Peyer's patch (tissue), 4 donors: Measurements from ENCODE around the gene TBL1XR1. TPM values are rescaled to one million over a fixed set of nuclear protein-coding genes. Genes with fewer than 3 reads are reported as not detected.

Experiments
- DNase-seq, 3 donors: peaks; one replicate each; pipeline ENCODE4 v3.0.0-alpha.2; 2017 to 2019
- H3K27ac ChIP-seq, 4 donors: fragments of 200-600 bp; sonication (generic); one replicate each; pipeline ENCODE4 v1.5.1; 2016 to 2019
- H3K27me3 ChIP-seq, 2 donors: fragments of 200-600 bp; sonication (generic); one replicate each; pipeline ENCODE4 v1.5.1; 2019
- H3K36me3 ChIP-seq, 3 donors: fragments of 200-600 bp; sonication (generic); one replicate each; pipeline ENCODE4 v1.5.1; 2016 to 2019
- H3K4me1 ChIP-seq, 4 donors: fragments of 200-600 bp; sonication (generic); one replicate each; pipeline ENCODE4 v1.5.1; 2016 to 2019
- H3K4me3 ChIP-seq, 4 donors: fragments of 200-600 bp; sonication (generic); 1 replicate in 3 of 4; 2 replicates in 1 of 4; pipeline ENCODE4 v1.5.1; 2016 to 2019; ENCODE audit warnings: mild to moderate bottlenecking in 1 of 4
- H3K9me3 ChIP-seq, 4 donors: fragments of 200-600 bp; sonication (generic); one replicate each; pipeline ENCODE4 v1.5.1; 2016 to 2019; ENCODE audit warnings: mild to moderate bottlenecking in 1 of 4
- POLR2A ChIP-seq, 2 donors: fragments of 450-650 bp; IDR thresholded peaks; one replicate each; pipeline ENCODE4 v1.5.1; 2017; ENCODE audit warnings: antibody characterized with exemption in 2 of 2, mild to moderate bottlenecking in 2 of 2, moderate library complexity in 2 of 2
- total RNA-seq, 4 donors: library from RNA; depleted of rRNA; stranded (reverse); fragments of >200 nt; gene quantifications; one replicate each; pipeline ENCODE4 v1.1.0, GENCODE V29; 2016
- TF ChIP-seq, protein P1 (sequence below), 6 experiments: fragments of 450-650 bp in 4 of 6; fragments of 200-600 bp in 2 of 6; sonication (generic) in 1 of 6; IDR thresholded peaks; one replicate each; pipeline ENCODE4 v1.5.1; 2017 to 2019; ENCODE audit warnings: antibody characterized with exemption in 6 of 6, mild to moderate bottlenecking in 3 of 6, moderate library complexity in 1 of 6

The TBL1XR1 gene
- total RNA-seq, 4 donors from 2014 or later: 40.7 to 81.7 (median 69.4) TPM

GRCh38 chr3:177236704-177237103 is 39.4 kb upstream of the TBL1XR1 start:
- TF ChIP-seq, protein P1, sequence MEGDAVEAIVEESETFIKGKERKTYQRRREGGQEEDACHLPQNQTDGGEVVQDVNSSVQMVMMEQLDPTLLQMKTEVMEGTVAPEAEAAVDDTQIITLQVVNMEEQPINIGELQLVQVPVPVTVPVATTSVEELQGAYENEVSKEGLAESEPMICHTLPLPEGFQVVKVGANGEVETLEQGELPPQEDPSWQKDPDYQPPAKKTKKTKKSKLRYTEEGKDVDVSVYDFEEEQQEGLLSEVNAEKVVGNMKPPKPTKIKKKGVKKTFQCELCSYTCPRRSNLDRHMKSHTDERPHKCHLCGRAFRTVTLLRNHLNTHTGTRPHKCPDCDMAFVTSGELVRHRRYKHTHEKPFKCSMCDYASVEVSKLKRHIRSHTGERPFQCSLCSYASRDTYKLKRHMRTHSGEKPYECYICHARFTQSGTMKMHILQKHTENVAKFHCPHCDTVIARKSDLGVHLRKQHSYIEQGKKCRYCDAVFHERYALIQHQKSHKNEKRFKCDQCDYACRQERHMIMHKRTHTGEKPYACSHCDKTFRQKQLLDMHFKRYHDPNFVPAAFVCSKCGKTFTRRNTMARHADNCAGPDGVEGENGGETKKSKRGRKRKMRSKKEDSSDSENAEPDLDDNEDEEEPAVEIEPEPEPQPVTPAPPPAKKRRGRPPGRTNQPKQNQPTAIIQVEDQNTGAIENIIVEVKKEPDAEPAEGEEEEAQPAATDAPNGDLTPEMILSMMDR (IDR thresholded peaks at IDR 0.05): no peak
- TF ChIP-seq POLR2A (IDR thresholded peaks at IDR 0.05): no peak

DNA sequence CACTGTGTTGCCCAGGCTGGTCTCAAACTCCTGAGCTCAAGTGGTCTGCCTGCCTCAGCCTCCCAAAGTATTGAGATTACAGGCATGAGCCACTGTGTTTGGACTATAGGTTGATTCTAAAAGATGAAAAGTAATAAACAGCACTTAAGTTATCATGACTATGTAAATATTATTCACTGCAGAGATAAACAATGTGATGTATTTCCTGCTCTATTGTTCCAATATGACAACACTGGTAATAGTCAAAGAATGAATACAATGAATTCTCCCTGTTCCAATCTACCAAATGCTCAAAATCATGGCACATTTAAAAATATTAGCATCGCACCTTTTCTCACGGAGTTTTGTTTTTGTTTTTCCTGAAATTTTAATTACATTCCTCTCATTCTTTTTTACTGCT is 36.8 kb upstream of the TBL1XR1 start:
- H3K36me3 ChIP-seq: no peaks in the 10 kb centered on the region
- TF ChIP-seq, protein P1 (IDR thresholded peaks at IDR 0.05): no peak
- TF ChIP-seq POLR2A (IDR thresholded peaks at IDR 0.05): no peak
- no peaks in the 10 kb centered on the region for H3K4me1 ChIP-seq
- H3K27me3 ChIP-seq: no peaks in the 10 kb centered on the region
- no peak for DNase-seq
- no peak overlapping the region for H3K4me3 ChIP-seq
- H3K9me3 ChIP-seq: no peaks in the 10 kb centered on the region
- no peak overlapping the region for H3K27ac ChIP-seq

More at GRCh38 chr3:177236704-177237103, 39.4 kb upstream of the TBL1XR1 start:
- DNase-seq: no peak
- Histone ChIP-seq H3K4me1 (no peaks in the 10 kb centered on the region), H3K27ac (no peak overlapping the region), H3K4me3 (no peak overlapping the region), H3K27me3 (no peaks in the 10 kb centered on the region), H3K36me3 (no peaks in the 10 kb centered on the region), H3K9me3 (no peaks in the 10 kb centered on the region)

GRCh38 chr3:177231242-177231641 is 34.0 kb upstream of the TBL1XR1 start:
- Histone ChIP-seq H3K36me3 (no peaks in the 10 kb centered on the region), H3K9me3 (no peaks in the 10 kb centered on the region), H3K27ac (no peak overlapping the region), H3K4me3 (no peak overlapping the region), H3K4me1 (no peaks in the 10 kb centered on the region), H3K27me3 (no peaks in the 10 kb centered on the region)
- TF ChIP-seq, protein P1 (IDR thresholded peaks at IDR 0.05): no peak
- TF ChIP-seq POLR2A (IDR thresholded peaks at IDR 0.05): no peak
- no peak for DNase-seq

- Histone ChIP-seq H3K36me3 (no peaks in the 10 kb centered on the region), H3K9me3 (no peaks in the 10 kb centered on the region), H3K4me1 (no peaks in the 10 kb centered on the region), H3K27me3 (no peaks in the 10 kb centered on the region), H3K4me3 (no peak overlapping the region), H3K27ac (no peak overlapping the region)
- DNase-seq: no peak
- no peak for TF ChIP-seq POLR2A (IDR thresholded peaks at IDR 0.05)
- TF ChIP-seq, protein P1 (IDR thresholded peaks at IDR 0.05): no peak
These were observed 33.4 kb upstream of the TBL1XR1 start for GRCh38 chr3:177230641-177231040.

DNA sequence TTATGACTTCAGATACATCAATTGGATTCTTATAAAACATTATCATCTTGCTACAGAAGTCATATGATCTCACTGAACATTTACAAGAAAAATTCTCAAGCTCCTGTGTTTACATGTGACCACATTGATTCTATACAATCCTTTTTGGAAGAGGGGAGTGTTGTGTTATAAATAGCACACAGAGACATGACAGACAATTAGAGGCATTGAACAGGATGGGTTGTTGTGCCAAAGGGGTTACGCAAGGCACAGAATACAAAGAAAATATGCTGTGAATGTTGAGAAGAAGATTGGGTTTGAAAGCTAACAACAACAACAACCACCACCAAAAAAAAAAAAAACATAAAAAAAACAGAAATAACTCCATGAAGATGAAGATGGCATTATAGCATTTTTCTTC is 32.5 kb upstream of the TBL1XR1 start:
- Histone ChIP-seq H3K27ac (no peak overlapping the region), H3K9me3 (no peaks in the 10 kb centered on the region), H3K4me1 (no peaks in the 10 kb centered on the region), H3K4me3 (no peak overlapping the region), H3K27me3 (no peaks in the 10 kb centered on the region), H3K36me3 (no peaks in the 10 kb centered on the region)
- DNase-seq: no peak
- TF ChIP-seq, protein P1 (IDR thresholded peaks at IDR 0.05): no peak
- no peak for TF ChIP-seq POLR2A (IDR thresholded peaks at IDR 0.05)

DNA sequence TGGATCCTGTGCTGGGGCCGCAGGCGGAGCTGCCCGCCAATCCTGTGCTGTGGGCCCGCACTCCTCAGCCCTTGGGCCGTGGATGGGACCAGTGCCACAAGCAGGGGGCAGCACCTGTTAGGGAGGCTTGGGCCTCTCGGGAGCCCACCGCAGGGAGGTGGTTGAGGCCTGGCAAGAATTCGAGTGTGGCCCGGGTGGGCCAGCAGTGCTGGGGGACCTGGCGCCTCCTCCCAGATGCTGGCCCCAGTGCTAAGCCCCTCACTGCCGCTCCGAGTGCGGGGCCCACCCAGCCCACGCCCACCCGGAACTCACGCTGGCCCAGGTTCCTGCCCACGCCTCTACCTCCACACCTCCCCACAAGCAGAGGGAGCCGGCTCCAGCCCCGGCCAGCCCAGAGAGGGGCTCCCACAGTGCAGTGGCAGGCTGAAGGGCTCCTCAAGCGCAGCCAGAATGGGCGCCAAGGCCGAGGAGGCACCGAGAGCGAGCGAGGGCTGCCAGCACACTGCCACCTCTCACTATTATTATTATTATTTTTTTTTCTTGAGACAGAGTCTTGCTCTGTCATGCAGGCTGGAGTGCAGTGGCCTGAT is 31.4 kb upstream of the TBL1XR1 start:
- H3K4me3 ChIP-seq: no peak overlapping the region
- DNase-seq: no peak
- H3K27ac ChIP-seq: no peak overlapping the region
- TF ChIP-seq, protein P1 (IDR thresholded peaks at IDR 0.05): no peak
- TF ChIP-seq POLR2A (IDR thresholded peaks at IDR 0.05): no peak
- no peaks in the 10 kb centered on the region for H3K36me3 ChIP-seq
- H3K9me3 ChIP-seq: no peaks in the 10 kb centered on the region
- no peaks in the 10 kb centered on the region for H3K4me1 ChIP-seq
- H3K27me3 ChIP-seq: no peaks in the 10 kb centered on the region
